HG02623 (cell line): ENCODE data around the gene DHRS4L2.
"Not testable (repeated sequence)": the region's sequence is repeated elsewhere in the genome, so short reads cannot be mapped to it uniquely, and the experiment has no call there.

Experiments used
- ATAC-seq: cut with Tn5 transposase; IDR thresholded peaks from one replicate; pipeline ENCODE4 v1.9.1; 2021; ENCODE audit warnings: moderate library complexity; ENCODE audit not compliant: unreplicated experiment

The DHRS4L2 gene

DNA sequence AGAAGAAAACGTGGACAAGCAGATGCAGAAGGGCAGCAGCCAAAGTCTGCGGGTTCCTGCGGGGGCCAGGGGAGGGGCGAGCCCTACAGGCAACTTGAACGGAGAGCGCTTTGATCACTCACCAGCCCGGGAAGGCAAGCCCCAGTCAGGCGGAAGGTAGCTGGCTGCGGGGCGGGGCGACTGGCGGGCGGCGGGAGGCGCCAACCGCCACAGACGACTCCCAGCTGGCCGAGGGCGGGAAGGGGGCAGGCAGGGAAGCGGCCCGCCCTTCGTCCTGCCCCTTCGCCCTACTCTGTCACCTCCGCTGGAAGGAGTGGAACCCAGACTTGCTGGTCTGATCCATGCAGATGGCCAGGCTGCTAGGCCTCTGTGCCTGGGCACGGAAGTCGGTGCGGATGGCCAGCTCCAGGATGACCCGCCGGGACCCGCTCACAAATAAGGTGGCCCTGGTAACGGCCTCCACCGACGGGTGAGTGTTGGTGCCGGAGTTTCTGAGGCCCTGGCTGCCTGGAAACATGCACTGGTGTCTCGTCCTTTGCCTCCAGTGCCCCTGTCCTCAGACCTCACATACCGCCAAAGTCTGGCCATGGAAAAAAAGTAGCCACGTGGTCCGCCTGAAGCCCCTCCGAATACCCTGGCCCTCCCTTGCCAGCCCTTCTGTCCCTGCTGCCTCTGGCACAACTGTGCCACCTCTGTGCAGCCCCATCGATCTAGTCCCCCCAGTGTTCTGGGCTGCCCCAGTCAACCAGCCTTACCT is at the start of gene DHRS4L2:
TSS of gene DHRS4L2 (plus strand) at position 323 of the 757 bp plus-strand sequence. CDS start at position 342, 19 bp downstream.
- ATAC-seq, result peak; percentile 88

DNA sequence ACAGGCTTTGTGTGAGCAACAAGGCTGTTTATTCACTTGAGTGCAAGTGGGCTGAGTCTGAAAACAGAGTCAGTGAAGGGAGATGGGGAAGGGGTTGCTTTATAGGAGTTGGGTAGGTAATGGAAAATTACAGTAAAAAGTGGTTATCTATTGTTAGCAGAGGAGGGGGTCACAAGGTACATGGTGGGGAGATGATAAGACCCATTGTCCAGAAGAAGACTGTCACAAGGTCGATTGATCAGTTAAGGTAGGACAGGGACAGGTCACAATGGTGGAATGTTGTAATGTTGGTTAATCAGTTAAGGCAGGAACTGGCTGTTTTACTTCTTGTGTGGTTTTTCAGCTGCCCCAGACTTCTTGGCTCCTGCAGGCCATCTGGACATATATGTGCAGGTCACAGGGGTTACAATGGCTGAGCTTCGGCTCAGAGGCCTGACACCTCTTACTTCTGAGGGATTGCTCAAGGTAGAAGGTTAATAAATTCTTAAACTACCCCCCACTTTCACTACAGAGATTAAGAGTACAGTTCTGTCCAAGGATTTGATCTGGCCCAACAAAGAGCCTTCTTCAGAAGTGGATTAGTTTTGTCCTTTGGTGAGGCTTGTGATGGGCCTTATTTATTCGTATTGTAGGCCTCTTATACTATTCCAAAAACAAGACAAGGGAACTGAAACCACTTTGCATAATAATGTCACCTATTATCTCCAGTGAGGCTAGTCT is 49.0 kb upstream of the DHRS4L2 start:
- ATAC-seq, result no peak

DNA sequence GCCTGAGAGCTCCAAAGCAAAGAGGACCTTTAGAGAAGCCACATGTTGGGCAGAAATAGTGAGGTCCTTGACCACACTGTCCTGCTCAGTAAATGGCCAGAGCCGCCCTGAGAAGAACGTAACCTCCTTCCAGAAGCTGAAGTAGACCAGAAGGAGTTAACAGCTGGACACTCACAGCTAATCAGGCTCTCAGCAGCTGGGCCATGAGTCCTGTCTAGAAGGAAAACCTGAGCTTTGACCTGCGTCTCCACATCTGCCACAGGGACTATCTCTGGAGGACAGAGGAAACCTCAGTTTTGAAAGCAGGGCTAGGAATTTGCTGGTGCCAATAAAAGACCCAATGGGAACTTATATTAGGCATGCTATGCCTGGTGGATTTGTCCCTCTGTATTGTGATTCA is 47.5 kb upstream of the DHRS4L2 start:
- ATAC-seq, result no peak

DNA sequence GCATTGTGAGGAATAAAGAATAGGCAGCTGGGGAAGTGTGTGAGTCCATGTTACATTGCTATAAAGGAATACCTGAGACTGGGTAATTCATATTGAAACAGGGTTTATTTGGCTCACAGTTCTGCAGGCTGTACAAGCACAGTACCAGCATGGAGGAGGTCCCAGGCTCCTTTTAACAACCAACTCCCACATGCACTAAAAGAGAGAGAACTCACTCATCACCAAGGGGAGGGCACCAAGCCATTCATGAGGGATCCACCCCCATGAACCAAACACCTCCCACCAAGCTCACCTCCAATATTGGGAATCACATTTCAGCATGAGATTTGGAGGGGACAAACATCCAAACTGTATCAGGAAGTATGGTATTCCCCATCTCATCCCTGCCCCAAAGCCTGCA is 47.1 kb upstream of the DHRS4L2 start:
- ATAC-seq, result no peak

DNA sequence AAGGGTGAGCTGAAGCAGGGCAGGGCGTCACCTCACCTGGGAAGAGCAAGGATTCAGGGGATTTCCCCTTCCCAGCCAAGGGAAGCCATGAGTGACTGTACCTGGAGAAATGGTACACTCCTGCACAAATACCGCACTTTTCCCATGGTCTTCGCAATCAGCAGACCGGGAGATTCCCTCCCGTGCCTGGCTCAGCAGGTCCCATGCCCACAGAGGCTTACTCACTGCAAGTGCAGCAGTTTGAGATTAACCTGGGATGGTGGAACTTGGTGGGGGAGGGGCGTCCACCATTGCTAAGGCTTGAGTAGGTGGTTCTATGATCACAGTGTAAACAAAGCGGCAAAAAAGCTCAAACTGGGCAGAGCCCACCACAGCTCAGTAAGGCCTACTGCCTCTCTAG is 46.1 kb upstream of the DHRS4L2 start:
- ATAC-seq, result no peak

DNA sequence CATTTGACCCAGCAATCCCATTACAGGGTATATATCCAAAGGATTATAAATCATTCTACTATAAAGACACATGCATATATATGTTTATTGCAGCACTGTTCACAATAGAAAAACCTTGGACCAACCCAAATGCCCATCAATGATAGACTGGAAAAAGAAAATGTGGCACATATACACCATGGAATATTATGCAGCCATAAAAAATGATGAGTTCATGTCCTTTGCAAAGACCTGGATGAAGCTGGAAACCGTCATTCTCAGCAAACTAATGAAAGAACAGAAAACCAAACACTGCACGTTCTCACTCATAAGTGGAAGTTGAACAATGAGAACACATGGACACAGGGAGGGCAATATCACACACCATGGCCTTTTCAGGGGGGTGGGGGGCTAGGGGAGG is 39.7 kb upstream of the DHRS4L2 start:
- ATAC-seq, result not testable (repeated sequence)

DNA sequence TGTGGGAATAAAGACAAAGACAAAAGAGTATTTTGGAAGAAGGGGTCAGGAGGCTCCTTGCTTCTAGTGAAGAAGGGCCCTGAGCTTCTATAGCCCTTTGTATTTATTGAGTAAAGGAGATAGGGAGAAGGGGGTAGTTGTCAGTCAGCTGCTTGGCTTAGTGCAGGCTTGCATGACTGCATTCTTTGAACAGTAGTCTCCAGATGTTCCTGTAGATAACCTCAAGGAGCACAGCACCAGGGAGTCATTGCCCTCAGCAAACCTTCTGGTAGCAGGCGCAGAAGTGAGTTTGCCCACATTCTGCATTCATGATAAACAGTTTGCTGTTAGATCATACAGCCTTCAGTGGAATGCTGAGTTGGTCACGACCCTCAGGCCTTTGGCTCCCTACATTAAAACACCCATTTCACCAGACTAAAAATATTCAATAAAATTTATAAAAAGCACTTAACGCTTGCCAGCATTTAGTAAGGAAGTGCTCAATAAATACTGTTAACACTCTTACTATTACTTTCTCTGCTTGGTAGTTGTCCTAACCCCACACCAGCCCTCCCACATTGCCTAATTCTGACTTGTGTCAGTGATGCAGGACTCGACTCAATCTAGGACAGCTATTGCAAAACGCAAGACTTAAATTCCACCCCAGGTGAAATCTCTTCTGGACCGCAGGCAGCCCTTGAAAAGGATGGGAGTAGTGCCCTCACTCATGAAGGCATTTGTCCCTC is 38.2 kb upstream of the DHRS4L2 start:
- ATAC-seq, result no peak

DNA sequence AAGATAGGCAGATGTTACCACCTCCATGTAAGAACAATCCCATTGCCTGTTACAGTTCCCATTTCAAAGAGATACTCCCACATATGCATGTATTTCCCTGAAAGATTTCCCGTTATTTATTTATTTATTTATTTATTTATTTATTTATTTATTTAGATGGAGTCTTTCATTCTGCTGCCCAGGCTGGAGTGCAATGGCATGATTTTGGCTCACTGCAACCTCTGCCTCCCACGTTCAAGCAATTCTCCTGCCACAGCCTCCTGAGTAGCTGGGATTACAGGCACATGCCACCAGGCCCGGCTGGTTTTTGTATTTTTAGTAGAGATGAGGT is 37.6 kb upstream of the DHRS4L2 start:
- not testable (repeated sequence) for ATAC-seq

DNA sequence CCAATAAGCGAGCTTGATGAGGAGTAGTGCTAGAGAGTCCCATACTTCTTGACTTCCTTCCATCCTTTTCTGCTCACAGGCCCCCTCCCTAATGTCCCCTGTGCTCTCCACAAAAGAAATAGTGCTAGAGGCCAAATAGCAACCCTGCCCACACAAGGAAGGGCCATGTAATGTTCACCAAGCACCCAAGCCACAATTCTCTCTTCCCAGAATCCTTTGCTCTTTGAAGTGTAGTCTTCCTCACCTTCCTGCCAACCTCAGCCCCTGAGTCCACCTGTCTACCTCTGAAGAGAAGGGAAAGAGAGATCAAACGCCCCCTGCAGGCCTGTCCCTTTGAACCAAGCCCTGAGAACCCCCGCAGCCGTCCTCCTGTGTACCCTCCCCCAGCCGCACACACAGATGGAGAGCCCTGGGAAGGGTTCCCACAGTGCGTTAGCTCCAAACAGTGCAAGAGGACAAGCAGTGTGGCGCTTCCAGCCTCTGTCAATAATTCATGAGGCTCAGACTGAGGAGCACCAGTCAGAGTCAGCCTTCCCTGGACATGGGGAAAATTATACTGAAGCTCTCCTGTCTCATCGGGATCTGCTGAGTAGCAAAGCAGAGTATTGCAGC is 37.0 kb upstream of the DHRS4L2 start:
- no peak for ATAC-seq

DNA sequence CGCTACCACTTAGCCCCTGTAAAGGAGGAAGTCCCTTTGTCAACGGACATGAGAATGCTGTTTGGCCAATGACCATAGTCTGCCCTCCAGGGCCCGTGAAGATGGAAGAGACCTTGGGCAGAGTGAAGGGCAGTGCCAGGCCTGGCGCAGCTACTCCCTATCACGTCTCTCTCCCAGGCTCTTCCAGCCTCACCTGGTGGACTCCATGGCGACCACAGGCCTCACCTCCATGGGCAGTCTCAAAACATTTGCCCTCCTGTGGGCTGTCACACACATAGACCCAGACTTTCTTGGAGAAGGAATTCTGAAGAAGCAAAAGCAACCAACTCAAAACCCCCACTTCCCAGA is 35.6 kb upstream of the DHRS4L2 start:
- not testable (repeated sequence) for ATAC-seq

DNA sequence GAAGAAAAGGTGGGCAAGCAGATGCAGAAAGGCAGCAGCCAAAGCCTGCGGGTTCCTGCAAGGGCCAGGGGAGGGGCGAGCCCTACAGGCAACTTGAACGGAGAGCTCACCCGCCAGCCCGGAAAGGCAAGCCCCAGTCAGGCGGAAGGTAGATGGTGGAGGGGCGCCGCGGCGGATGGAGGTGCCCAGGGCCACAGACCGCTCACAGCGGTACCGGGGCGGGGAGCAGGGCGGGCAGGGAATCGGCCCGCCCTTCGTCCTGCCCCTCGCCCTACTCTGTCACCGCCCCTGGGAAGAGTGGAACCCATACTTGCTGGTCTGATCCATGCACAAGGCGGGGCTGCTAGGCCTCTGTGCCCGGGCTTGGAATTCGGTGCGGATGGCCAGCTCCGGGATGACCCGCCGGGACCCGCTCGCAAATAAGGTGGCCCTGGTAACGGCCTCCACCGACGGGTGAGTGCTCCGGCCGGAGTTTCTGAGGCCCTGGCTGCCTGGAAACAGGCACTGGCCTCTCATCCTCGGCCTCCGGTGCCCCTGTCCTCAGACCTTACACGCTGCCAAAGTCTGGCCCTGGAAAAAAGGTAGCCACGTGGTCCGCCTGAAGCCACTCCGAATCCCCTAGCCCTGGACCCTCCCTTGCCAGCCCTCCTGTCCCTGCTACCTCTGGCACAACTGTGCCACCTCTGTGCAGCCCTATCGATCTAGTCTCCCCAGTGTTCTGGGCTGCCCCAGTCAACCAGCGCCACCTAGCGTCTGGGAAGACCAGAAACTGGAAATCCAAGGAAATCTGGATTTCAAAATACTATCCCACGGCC is 35.1 kb upstream of the DHRS4L2 start, which contains the start of gene DHRS4:
TSS of gene DHRS4 (plus strand) at position 307 of the 815 bp plus-strand sequence. CDS start at position 326, 19 bp downstream.
- peak; percentile 86 for ATAC-seq

DNA sequence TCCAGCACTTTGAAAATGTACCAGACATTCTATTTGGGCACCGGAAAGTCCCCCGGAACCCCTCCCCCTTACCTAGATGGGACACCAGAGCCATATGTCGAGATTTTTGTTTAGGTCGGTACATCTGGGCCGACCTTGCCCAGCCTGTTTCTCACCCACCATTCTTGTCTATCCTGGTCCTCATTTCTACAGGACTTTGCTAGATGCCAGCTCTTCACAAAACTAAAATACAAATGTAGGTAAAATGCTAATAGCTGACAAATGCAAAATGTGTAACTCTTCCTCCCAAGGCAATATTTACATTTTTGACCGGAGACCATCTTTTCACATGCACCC is 34.5 kb upstream of the DHRS4L2 start:
- ATAC-seq, result peak; percentile 13

DNA sequence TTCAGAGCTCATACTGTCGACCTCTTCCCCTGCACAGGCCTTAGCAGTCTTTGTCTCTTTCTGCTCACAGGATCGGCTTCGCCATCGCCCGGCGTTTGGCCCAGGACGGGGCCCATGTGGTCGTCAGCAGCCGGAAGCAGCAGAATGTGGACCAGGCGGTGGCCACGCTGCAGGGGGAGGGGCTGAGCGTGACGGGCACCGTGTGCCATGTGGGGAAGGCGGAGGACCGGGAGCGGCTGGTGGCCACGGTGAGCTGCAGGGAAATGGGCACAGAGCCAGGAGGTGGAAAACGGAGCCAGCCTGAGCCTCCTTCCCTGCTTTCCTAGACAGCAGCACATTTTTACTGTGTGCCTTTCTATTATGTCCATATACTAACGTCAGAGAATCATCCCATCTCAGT is 33.8 kb upstream of the DHRS4L2 start:
- not testable (repeated sequence) for ATAC-seq

DNA sequence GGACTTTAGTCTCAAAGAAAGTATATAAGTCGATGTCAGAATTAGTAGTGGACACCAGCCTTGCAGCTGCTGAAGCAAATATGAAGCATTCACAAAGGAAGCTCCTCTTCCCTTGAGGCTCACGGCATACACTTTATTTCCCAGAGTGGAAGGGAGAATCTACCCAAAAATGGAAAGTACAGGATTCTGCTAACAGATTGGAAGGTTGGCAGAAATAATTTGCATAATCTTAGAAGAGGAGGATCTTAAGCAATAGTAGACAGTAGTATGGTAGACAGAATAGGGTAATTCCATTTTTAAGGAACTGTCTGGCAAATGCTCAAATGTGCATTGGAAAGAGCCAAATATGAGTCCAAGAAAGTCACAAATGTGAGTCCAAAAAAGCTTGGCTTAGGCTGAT is 32.9 kb upstream of the DHRS4L2 start:
- not testable (repeated sequence) for ATAC-seq

DNA sequence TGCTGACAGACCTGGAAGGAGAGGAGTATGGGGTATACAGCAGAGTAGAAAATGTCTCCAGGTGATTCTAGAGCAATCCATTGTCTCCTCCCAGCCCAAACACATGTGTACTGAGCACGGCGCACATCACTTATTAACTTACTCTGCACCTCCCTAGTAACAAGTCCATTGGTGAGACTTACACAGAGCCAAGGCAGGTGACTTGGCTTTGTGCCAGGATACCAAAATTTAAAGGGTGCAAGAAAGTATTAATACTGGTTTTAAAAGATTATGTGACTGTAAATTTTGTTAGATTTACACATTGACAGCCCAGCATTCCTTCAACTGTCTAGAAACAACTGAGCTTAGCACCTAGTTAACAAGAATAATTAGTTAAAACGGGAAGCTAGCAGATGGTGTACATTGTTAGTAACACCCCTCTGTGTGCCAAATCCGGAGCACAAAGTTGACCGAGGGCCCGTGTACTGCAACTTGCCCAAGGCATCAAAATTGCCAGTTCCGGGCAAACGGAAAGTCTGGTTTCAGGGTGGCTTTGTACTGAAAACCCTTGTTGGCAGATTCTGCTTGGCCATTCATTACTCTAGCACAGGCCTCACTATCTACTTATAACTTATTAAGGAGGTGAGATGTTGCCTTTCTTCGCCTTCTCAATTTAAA is 30.7 kb upstream of the DHRS4L2 start:
- not testable (repeated sequence) for ATAC-seq

DNA sequence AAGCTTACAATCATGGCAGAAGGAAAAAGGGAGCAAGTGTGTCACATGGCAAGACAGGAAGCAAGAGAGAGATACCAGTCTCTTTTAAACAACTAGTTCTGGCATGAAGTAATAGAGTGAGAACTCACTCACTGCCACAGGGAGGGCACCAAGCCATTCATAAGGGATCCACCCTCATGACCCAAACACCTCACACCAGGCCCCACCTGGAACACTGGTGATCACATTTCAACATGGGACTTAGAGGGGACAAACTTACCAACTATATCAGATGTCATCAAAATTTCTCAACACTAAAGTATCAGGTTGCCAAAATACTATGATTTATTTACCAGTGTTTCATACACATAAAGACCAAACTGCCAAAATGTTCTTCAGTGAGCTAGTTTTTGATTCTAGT is 27.8 kb upstream of the DHRS4L2 start:
- ATAC-seq, result not testable (repeated sequence)

DNA sequence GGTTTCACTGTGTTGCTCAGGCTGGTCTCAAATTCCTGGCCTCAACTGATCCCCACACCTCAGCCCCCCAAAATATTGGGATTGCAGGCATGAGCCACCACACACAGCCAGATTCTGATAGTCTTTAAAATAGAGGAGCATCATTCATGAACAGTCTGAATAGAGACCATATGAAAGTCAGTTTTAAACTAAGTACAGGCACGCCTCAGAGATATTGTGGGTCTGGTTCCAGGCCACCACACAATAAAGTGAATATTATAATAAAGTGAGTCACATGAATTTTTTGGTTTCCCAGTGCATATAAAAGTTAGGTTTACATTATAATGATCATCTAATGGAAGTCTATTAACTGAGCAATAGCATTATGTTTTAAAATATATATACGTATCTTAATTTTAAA is 27.0 kb upstream of the DHRS4L2 start:
- ATAC-seq, result not testable (repeated sequence)

DNA sequence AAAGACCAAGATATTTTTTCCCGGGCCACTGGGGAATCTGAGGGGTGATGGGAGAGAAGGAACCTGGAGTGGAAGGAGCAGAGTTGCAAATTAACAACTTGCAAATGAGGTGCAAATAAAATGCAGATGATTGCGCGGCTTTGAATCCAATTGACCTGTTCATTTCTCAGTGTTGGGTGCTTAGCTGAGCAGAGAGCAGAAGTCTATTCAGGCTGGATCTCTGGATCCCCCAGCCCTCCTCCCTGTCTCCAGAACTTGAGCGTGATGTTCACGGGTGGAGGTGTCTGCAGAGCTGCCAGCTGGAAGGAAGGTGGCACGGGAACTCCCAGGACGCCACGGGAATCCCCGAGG is 19.6 kb upstream of the DHRS4L2 start:
- not testable (repeated sequence) for ATAC-seq

DNA sequence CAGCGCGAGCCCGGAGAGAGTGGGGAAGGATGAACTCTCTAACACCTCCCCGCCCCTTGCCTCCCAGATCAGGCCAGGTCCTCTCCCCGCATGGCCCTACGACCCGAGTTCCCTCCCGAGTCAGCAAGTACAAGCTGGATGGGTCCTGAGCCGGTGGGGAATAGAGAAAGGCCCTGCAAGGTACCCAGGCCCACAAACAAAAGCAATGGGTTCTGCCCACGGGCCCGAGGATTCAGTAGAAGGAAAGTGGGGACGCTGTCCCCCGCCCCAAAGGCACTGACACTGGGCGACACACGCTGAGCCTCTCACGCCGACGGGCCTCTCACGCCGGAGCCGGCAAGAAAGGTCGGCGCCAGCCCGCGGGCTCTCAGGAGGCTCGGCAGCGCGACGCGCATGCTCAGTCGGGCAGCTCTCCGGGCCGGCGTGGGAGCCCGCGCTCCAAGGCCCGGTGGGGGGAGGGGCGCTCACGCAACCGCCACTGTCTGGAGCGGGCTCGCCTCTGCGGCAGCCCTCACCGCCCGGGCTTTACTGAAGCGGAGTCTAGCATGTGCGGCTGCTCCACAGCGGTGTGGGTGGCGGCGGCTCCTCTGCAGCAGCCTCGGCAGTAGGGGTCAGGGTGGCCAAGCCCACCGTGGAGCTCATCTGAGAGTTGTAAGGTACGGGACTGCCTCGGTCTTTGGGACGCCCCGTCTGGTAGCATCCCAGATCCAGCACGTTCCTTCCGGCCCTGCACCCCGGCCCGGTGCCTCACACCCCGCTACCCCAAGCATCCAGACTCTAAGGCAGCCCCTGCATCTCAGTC is 19.0 kb upstream of the DHRS4L2 start:
- ATAC-seq, result peak; percentile 54
